ENCODE measurements around the gene PRLH.

The PRLH gene

GRCh38 chr2:237539681-237540080, 26.7 kb upstream of the PRLH start:
- DNase-seq (ENCODE audit: low read depth in 2 of 2): no peak

- no peak for DNase-seq (ENCODE audit: low read depth in 2 of 2)
Observed at GRCh38 chr2:237540223-237540775, 26.1 kb upstream of the PRLH start.

- DNase-seq (ENCODE audit: low read depth in 2 of 2): no peak
Observed at GRCh38 chr2:237540823-237541222, 25.6 kb upstream of the PRLH start.

- DNase-seq (ENCODE audit: low read depth in 2 of 2): no peak
Observed at GRCh38 chr2:237541243-237541642, 25.1 kb upstream of the PRLH start.

GRCh38 chr2:237542001-237542704, 24.2 kb upstream of the PRLH start:
- DNase-seq (ENCODE audit: low read depth in 2 of 2): no peak

GRCh38 chr2:237546040-237546875, 20.1 kb upstream of the PRLH start:
- no peak for DNase-seq (ENCODE audit: low read depth in 2 of 2)

- no peak for DNase-seq (ENCODE audit: low read depth in 2 of 2)
Observed at GRCh38 chr2:237546876-237547395, 19.4 kb upstream of the PRLH start.

GRCh38 chr2:237547841-237548416, 18.4 kb upstream of the PRLH start:
- DNase-seq (ENCODE audit: low read depth in 2 of 2): no peak

GRCh38 chr2:237549216-237549615, 17.2 kb upstream of the PRLH start:
- DNase-seq (ENCODE audit: low read depth in 2 of 2): no peak

GRCh38 chr2:237549643-237550415, 16.5 kb upstream of the PRLH start:
- no peak for DNase-seq (ENCODE audit: low read depth in 2 of 2)

GRCh38 chr2:237551071-237551574, 15.3 kb upstream of the PRLH start:
- DNase-seq (ENCODE audit: low read depth in 2 of 2): no peak

GRCh38 chr2:237552908-237553307, 13.5 kb upstream of the PRLH start:
- DNase-seq (ENCODE audit: low read depth in 2 of 2): no peak

GRCh38 chr2:237553948-237554347, 12.4 kb upstream of the PRLH start:
- DNase-seq (ENCODE audit: low read depth in 2 of 2): no peak

- no peak for DNase-seq (ENCODE audit: low read depth in 2 of 2)
Observed at GRCh38 chr2:237555560-237555959, 10.8 kb upstream of the PRLH start.

- peak; percentile 4 to 34 for DNase-seq (ENCODE audit: low read depth in 2 of 2)
Observed at GRCh38 chr2:237556773-237557632, 9.4 kb upstream of the PRLH start.

GRCh38 chr2:237557633-237558015, 8.8 kb upstream of the PRLH start:
- DNase-seq (ENCODE audit: low read depth in 2 of 2): no peak

- DNase-seq (ENCODE audit: low read depth in 2 of 2): no peak
Observed at GRCh38 chr2:237558961-237559641, 7.3 kb upstream of the PRLH start.

GRCh38 chr2:237561221-237561620, 5.2 kb upstream of the PRLH start:
- DNase-seq (ENCODE audit: low read depth in 2 of 2): no peak

GRCh38 chr2:237563816-237564215, 2.6 kb upstream of the PRLH start:
- no peak for DNase-seq (ENCODE audit: low read depth in 2 of 2)
